Endometrium (tissue), 2 donors: Measurements from ENCODE around the gene PLLP.

Experiments used
- FAIRE-seq: peaks from 2 replicates; lab custom pipeline; 2012; peaks lifted over from hg19 to GRCh38; lab: Jason Lieb, UNC
- donor health status: control.
- donor health status: control.

PLLP gene

DNA sequence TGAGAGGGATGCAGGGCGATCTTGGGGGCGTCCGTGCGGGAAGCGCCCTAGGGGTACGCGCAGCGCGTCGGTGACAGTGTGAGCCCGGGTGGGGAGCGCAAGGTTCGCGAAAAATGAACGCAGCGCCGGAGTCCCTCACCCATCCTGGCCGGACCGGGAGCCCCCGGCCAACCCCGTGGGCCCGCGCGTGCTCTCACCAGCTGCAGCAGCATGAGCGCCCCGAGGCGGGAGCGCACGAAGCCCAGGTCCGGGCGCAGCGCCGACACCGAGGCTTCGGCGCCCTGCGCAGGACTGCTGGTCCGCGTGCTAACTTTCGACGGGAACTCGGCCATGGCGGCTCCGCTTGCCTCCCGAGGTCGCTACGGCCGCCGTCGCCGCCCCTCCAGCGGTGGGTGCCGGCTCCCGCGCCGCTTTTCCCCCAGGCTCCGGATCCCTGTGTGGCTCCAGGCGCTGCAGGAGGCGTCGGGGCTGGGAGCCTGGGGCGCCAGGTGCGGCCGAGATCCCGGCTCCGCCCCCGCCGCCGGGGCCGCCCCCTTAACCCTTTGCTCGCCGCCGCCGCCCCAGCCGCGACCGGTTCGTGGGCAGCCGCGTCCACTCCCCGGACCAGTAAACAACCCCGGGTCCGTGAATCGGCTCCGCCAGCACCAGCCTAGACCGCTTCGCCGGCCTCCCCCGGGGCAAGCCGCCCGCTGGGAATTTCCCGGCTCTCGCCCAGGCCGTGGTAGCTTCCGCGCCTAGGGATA lies at the start of gene PLLP:
PLLP (minus strand) TSS at position 464 of the 743 bp plus-strand sequence; CDS start at position 332, 132 bp downstream.
- FAIRE-seq, result no peak

- no peak for FAIRE-seq
Observed at GRCh38 chr16:57333402-57333801, 48.9 kb upstream of the PLLP start.

DNA sequence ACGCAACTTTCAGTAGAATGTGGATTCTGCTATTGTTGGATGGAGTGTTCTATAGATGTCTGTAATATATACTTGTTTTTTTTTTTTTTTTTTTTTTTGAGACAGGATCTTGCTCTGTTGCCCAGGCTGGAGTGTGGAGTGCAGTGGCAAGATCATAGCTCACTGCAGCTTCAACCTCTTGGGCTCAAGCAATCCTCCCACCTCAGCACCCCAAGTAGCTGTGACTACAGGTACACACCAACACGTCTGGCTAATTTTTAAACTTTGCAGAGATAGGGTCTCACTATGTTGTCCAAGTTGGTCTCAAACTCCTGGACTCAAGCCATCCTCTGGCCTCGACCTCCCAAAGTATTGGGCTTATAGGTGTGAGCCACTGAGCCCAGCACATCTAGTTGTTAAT lies 46.9 kb upstream of the PLLP start:
- no peak for FAIRE-seq

DNA sequence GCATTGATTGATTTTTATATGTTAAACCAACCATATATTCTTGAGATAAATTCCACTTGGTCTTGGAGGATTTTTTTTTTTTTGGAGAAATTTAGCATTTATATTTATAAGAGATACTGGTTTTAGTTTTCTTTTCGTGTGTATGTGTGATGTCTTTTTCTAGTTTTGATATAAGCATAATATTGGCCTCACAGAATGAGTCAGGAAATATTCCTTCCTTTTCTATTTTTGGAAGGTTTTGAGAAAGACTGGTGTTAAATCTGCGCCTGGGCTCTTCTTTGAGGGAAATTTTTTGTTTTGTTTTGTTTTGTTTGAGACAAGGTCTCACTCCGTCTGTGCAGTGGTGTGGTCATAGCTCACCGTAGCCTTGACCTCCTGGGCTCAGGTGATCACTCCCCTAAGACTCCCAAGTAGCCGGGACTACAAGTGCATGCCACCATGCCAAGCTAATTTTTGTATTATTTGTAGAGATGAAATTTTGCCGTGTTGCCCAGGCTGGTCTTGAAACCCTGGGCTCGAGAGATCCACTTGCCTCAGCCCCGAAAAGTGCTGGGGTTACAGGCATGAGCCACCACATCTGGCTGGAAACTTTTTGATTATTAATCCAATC lies 45.4 kb upstream of the PLLP start:
- FAIRE-seq, result no peak

- FAIRE-seq, result no peak
Observed at GRCh38 chr16:57325458-57325857, 41.0 kb upstream of the PLLP start.

DNA sequence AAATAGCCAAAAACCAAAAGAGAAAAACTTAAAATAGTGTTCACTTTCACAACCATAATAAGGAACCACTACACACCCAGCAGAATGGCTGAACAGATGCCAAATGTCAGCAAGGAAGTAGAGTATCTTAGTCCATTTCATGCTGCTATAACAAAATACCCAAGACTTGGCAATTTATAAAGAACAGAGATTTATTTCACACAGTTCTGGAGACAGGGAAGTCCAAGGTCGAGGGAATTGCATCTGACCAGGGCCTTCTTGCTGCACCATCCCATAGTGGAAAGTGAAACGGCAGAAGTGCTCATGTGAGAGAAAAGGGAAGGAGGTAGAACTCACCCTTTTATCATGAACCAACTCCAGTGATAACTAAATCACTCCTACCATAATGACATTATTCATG lies 40.3 kb upstream of the PLLP start:
- no peak for FAIRE-seq

- FAIRE-seq, result no peak
Observed at GRCh38 chr16:57319646-57320045, 35.2 kb upstream of the PLLP start.

DNA sequence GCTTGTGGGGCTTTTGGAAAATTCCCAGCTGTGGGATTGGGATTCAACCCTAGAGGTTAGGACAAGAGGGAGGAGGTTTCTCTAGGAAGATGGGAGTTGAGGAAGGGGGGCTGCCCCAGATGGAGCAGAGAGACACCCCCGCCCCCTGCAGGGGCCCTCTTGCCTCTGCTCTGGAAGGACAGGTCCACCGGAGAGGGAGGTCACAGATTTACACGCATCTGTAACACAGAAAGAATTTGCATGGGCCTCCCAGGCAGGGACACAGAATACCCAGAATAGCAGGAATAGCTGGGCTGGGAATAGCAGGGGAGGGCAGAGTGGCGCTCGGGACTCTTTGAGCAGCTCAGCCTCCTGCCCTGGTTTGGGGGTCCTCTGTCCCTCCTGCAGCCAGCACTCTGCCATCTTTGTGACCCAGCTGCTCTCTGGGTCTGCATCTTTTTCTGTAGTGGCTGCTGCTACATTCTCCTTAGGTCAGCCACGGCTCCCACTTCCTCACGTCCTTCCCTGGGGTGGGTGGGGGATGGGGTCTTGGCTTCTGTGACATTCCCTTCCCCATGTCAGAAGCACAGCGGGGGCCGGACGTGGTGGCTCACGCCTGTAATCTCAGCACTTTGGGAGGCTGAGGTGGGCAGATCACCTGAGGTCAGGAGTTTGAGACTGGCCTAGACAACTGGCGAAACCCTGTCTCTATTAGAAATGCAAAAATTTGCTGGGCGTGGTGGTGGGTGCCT lies 33.9 kb upstream of the PLLP start:
- FAIRE-seq, result no peak

GRCh38 chr16:57316390-57317017 lies 32.0 kb upstream of the PLLP start:
- FAIRE-seq, result no peak

DNA sequence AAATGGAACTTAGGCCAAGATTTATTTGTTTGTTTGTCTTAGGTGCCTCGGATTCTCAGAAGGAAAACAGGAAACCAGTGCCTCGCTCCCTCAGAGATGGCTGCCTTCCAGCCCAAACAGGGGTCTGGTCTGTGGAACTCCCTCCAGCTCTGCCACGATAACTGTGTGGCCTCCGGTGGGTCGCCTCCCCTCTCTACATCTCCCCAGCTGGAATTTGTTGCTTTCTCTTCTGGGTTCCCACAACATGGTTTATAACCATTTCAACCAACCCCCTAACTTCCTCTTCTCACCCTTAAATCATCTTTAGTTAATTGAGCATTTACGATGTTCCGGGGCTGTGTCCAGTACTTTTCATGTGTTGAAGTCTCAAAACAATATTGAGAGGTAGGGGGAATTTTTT lies 30.9 kb upstream of the PLLP start:
- peak; percentile 96 for FAIRE-seq

- FAIRE-seq, result no peak
Observed at GRCh38 chr16:57314161-57314785, 29.8 kb upstream of the PLLP start.

DNA sequence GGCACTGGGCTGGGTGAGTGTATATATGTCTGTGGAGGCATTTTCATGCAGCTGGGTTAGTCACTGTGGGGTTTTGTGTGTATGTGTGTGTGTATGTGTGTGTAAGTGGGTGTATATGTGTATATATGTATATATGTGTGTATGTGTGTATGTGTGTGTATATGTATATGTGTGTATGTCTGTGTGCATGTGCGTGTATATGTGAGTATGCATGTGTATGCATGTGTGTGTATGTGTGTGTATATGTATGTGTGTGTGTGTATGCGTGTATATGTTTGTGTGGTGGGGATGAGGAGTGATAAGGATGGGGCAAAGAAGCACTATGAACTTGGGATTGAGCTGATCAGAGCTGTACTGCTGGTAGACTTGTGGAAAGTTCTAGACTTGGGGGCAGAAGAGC lies 29.0 kb upstream of the PLLP start:
- FAIRE-seq, result no peak

GRCh38 chr16:57310801-57311200 lies 26.3 kb upstream of the PLLP start:
- no peak for FAIRE-seq

DNA sequence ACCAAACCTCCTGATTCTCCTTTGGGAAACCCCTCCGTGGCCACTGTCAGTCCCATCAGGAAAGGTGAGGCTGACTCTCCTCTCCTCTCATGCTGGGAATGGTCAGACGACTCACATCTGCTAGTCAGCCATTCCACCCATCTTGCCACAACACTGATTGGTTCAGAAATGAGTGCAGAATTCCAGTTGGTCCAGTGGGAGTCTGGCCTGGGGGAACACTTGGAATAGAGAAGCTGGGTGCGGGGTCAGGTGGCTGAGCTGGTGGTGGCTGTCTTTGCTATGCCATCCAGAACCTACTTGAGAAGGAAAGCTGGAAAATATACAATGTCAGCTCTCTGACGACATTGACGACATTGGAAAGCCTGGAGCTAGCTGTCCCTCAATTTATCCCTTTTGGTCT lies 23.6 kb upstream of the PLLP start:
- no peak for FAIRE-seq

DNA sequence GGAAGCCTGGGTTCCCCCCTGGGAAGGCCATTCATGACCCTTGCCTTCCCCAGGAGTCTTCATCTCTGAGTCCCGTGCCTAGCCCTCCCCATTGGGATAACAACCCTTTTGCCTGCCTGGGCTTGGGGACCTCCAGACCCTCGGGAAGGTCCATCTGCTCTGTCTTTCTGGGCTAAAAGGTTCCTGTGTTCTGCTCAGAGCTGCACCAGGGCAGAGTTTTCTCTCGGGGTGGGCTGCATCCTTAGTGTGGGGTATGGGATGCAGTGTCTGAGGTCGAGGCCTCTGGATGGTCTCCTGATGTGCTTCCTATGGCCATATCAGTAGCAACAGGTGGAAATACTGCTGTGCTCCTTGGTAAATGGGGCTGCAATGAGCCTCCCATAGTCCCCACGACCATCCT lies 22.9 kb upstream of the PLLP start:
- no peak for FAIRE-seq

DNA sequence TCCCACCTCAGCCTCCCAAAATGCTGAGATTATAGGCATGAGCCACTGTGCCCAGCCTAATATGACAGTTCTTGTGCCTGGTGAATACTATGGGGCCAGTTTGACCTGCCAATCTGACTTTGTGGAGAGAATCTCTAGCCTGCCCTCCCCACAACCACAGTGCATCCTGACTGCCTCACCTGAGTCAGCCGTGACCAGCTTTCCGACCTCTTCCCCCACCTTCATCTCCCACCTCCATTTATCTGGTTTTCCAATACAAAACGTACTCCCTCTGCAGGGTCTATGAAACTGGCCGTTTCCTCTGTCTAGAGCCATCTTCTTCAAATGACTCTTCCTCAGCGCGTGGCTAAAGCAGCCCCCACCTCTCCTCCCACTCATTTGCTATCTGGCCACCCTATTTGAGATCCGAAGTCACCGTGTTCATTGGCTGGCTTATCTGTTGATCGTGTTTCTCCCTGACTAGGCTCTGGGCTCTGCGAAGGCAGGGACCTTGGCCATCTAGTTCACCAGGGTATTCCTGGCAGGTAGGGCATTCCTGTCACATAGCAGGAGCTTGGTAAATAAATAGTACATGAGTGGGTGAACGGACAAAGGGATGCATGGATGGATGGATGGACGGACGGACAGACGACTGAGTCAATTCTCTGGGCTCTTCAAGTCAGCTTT lies 22.3 kb upstream of the PLLP start:
- FAIRE-seq, result no peak

GRCh38 chr16:57305159-57305811 lies 20.8 kb upstream of the PLLP start:
- no peak for FAIRE-seq

DNA sequence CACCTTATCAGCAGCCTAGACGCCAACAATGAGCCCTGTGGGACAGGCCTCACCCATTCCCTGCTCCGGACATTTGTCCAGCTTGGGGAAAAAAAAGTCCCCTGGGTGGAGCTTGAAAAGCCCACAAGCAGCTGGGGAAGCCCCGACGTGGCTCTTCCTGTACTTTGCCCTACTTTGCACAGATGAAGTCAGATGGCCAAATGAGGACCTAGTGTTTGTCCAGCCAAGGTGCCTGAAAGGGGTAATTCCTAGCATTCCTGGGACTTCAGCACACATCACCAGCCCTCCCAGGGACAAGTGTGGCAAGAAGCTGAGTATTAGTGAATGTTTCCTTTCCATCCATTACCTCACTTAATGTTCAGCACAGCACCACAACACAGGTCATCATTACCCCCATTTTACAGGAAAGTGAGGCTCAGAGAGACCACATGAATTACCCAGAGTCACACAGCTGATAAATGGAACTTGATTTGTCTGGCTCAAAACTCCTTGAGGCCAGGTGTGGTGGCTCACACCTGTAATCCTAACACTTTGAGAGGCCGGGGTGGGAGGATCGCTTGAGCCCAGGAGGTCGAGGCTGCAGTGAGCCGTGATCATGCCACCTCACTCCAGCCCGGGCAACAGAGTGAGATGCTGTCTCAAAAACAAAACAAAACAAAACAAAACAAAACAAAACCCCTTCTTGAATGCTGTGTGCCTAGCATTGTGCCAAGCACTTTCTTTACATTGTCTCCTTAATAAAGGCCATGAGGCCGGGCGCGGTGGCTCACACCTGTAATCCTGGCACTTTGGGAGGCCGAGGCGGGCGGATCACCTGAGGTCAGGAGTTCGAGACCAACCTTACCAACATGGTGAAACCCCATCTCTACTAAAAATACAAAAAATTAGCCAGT lies 19.9 kb upstream of the PLLP start:
- FAIRE-seq, result no peak

- no peak for FAIRE-seq
Observed at GRCh38 chr16:57303910-57304168, 19.4 kb upstream of the PLLP start.
